ENCODE data around the gene CYP2U1. TPM values are rescaled to one million over a fixed set of nuclear protein-coding genes. Genes with fewer than 3 reads are reported as not detected.

The CYP2U1 gene
- total RNA-seq, 4 donors from 2014 or later, result 14.9 to 34.0 (median 27.3) TPM

DNA sequence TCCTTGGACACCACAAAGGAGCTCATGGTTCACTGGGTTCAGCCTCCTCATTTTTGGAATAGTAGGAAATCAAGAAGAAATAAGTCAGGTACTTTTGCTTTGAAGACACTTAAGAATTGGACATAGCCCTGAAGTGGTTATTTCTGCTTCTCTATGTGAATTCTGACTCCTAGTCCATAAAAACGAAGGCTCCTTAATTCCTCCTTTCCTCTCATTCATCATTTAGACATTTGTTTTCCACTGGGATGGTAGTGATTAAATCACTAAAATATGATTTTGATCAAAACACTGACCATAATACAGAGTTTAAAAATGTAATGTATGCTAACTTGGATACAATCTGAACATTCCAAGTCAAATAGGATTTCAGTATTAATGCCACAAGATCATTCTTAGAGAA is 34.7 kb upstream of the CYP2U1 start:
- H3K9me3 ChIP-seq, result no peaks in the 10 kb centered on the region
- no peaks in the 10 kb centered on the region for H3K27me3 ChIP-seq
- WGBS, 2 donors (ENCODE audit: low coverage in 1 of 2), result 13 to 30% methylated on average over 1 of the region's 1 CpG
- H3K27ac ChIP-seq, result peak overlapping the region; percentile 77 to 87 (median 81)
- no peak for TF ChIP-seq POLR2A (IDR thresholded peaks at IDR 0.05)
- TF ChIP-seq, protein P1, sequence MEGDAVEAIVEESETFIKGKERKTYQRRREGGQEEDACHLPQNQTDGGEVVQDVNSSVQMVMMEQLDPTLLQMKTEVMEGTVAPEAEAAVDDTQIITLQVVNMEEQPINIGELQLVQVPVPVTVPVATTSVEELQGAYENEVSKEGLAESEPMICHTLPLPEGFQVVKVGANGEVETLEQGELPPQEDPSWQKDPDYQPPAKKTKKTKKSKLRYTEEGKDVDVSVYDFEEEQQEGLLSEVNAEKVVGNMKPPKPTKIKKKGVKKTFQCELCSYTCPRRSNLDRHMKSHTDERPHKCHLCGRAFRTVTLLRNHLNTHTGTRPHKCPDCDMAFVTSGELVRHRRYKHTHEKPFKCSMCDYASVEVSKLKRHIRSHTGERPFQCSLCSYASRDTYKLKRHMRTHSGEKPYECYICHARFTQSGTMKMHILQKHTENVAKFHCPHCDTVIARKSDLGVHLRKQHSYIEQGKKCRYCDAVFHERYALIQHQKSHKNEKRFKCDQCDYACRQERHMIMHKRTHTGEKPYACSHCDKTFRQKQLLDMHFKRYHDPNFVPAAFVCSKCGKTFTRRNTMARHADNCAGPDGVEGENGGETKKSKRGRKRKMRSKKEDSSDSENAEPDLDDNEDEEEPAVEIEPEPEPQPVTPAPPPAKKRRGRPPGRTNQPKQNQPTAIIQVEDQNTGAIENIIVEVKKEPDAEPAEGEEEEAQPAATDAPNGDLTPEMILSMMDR (IDR thresholded peaks at IDR 0.05), result no peak
- no peak for TF ChIP-seq EP300 (IDR thresholded peaks at IDR 0.05)
- no peak for TF ChIP-seq POLR2AphosphoS5 (IDR thresholded peaks at IDR 0.05)
- no peak for ATAC-seq
- no peaks in the 10 kb centered on the region for H3K36me3 ChIP-seq
- H3K4me3 ChIP-seq, result no peak overlapping the region
- H3K4me1 ChIP-seq, result peaks cover 38 to 86% (median 38%) of the 10 kb centered on the region in 3 donors

DNA sequence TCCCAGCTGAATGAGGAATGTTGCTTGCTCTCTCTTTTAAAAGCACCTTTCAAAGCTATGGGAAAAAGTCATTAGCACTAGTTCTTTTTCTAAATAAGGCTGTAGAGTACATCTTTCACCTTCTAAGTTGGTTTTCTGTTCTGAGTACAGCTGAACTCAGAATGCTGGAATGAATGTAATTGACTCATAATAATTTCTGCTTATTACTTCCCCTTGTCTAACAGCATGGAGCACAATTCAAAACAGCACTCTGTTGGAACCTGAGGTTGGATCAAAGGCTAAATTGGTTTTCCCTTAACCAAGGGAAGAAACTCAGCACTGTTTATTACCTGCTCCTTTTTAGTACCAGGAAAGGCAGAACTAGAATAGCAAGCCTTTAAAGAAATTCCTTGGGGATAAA is 33.5 kb upstream of the CYP2U1 start:
- Histone ChIP-seq H3K4me3 (no peak overlapping the region), H3K36me3 (no peaks in the 10 kb centered on the region), H3K27ac (peak overlapping the region; percentile 77 to 87 (median 81)), H3K27me3 (no peaks in the 10 kb centered on the region), H3K9me3 (no peaks in the 10 kb centered on the region), H3K4me1 (peaks cover 37 to 97% (median 39%) of the 10 kb centered on the region in 3 donors)
- TF ChIP-seq, protein P1 (IDR thresholded peaks at IDR 0.05), result no peak
- TF ChIP-seq POLR2AphosphoS5 (IDR thresholded peaks at IDR 0.05), result no peak
- no peak for ATAC-seq

DNA sequence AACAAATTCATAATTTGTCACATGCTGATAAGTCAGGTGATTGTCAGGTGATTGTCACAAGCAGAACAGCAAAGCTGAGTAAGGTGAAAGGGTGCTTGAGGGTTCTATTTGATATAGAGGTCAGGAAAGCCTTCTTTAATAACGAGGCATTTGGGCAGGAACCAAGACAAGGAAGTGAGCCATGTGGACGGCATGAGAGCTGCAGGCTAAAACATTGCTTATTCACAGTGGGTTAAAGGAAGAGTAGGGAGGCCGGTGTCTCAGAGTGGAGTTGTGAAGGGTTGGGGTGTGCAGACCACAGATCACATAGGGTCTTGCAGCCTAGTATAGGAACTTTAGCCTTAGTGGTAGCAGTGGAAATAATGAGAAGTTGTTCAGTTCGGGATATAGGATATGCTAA is 31.3 kb upstream of the CYP2U1 start:
- peak overlapping the region; percentile 77 to 91 (median 86) for H3K27ac ChIP-seq
- peaks cover 17 to 75% (median 31%) of the 10 kb centered on the region in 3 donors for H3K4me1 ChIP-seq
- 63 to 70% methylated on average over 3 to 4 of the region's 4 CpGs for WGBS, 2 donors (ENCODE audit: low coverage in 1 of 2)
- H3K27me3 ChIP-seq, result no peaks in the 10 kb centered on the region
- TF ChIP-seq, protein P1 (IDR thresholded peaks at IDR 0.05), result peak in 1 of 4 experiments; percentile 12
- no peak for TF ChIP-seq EP300 (IDR thresholded peaks at IDR 0.05)
- H3K9me3 ChIP-seq, result no peaks in the 10 kb centered on the region
- peaks cover 0 to 8% of the 10 kb centered on the region in 2 donors for H3K36me3 ChIP-seq
- H3K4me3 ChIP-seq, result no peak overlapping the region
- no peak for ATAC-seq

DNA sequence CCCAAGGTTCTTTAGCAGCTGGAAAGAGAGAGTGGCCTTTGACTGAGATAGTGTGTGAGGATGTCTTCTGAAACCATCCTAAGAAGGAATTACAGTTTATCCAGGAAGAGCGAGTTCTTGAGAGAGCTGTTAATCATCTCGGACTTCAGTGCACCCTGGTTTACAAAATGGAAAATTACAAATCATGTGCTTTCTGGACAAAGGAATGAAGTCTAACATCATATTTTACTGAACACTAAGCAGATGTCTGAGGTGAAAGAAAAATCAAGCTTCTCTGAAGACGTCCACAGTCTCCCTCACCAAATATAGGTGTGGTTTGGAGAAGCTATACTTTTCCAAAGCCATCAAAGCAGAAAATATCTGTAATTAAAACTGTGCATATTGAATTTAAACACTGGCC is 30.8 kb upstream of the CYP2U1 start:
- 29 to 47% methylated on average over 3 of the region's 3 CpGs for WGBS, 2 donors (ENCODE audit: low coverage in 1 of 2)
- Histone ChIP-seq H3K27ac (peak overlapping the region; percentile 77 to 91 (median 86)), H3K4me1 (peaks cover 14 to 70% (median 31%) of the 10 kb centered on the region in 3 donors), H3K9me3 (no peaks in the 10 kb centered on the region), H3K27me3 (no peaks in the 10 kb centered on the region), H3K36me3 (peaks cover 0 to 8% of the 10 kb centered on the region in 2 donors), H3K4me3 (no peak overlapping the region)
- peak; percentile 42 for ATAC-seq
- TF ChIP-seq POLR2AphosphoS5 (IDR thresholded peaks at IDR 0.05) (peak; percentile 45), POLR2A (IDR thresholded peaks at IDR 0.05) (no peak), EP300 (IDR thresholded peaks at IDR 0.05) (no peak)

DNA sequence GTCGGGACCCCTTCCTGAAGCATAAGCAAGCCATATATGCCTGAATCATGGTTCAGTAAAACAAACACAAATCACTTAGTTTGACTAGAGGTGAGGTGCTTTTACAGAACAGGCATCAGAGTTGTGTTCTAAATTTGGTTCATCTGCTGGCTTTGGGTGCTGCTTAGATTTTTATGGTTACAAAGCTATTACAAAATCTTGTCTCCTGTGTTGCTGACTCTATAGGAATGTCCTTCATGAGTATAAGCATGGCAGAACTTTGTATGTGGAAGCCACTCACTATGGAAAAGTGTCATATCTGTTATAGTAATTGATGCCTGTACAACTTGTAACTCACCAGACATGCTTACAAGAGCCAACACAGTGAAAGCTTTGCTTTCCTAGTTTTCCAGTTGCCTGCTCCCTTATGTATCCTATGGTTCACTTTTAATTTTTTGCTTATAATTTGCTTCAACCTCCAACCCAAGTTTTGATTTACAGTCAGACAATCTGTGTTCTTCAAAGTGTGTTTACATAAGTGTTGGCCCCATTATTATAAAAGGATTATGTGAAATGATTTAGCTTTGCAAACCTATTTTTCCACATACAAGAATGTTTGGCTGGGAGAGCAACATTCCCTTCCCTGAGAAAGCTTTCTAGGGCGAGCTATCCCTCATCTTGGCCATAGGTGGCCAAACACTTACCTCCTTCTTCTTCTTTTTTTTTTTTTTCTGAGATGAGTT is 30.0 kb upstream of the CYP2U1 start:
- Histone ChIP-seq H3K27ac (peak overlapping the region; percentile 77 to 91 (median 86)), H3K27me3 (no peaks in the 10 kb centered on the region)

More for the DNA sequence above, 30.0 kb upstream of the CYP2U1 start:
- no peak overlapping the region for H3K4me3 ChIP-seq
- no peaks in the 10 kb centered on the region for H3K9me3 ChIP-seq
- peaks cover 9 to 62% (median 29%) of the 10 kb centered on the region in 3 donors for H3K4me1 ChIP-seq
- TF ChIP-seq, protein P1 (IDR thresholded peaks at IDR 0.05), result peak in 1 of 4 experiments; percentile 41
- TF ChIP-seq POLR2A (IDR thresholded peaks at IDR 0.05), result no peak
- peak; percentile 27 for TF ChIP-seq POLR2AphosphoS5 (IDR thresholded peaks at IDR 0.05)
- ATAC-seq, result peak; percentile 52
- 39 to 44% methylated on average over 1 to 2 of the region's 2 CpGs for WGBS, 2 donors (ENCODE audit: low coverage in 1 of 2)
- H3K36me3 ChIP-seq, result peaks cover 0 to 8% of the 10 kb centered on the region in 2 donors
